ENCODE results near the gene RELL1.

DNA sequence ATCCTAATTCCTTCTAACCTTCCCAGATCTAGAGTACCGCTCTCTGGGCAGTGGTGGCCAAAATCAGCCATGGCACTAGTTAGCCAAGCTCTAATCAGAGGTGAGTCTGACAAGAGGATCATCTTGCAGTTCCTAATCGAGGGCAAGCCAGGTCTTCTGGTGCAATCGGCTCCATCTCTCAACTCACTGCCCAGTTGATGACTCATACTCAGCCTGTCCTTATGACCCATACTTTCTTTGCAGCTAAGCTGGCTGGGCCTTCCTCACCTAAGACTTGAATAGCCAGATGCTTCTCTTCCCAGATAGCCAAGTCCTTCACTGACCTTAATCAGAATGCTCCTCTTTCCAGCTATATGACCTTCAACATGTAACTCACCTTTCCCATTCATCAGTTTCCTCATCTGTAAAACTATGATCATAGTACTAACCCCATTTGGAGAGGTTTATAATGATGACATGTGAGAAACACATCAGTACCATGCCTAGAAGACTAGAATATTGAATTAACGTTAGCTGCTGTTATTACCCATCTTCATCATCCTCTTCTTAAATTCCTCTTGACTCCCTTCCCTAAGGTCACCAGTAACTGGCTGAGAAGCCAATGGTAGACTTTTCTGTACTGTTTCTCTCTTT, 57.1 kb downstream of the RELL1 start:
- TF ChIP-seq, protein P1, sequence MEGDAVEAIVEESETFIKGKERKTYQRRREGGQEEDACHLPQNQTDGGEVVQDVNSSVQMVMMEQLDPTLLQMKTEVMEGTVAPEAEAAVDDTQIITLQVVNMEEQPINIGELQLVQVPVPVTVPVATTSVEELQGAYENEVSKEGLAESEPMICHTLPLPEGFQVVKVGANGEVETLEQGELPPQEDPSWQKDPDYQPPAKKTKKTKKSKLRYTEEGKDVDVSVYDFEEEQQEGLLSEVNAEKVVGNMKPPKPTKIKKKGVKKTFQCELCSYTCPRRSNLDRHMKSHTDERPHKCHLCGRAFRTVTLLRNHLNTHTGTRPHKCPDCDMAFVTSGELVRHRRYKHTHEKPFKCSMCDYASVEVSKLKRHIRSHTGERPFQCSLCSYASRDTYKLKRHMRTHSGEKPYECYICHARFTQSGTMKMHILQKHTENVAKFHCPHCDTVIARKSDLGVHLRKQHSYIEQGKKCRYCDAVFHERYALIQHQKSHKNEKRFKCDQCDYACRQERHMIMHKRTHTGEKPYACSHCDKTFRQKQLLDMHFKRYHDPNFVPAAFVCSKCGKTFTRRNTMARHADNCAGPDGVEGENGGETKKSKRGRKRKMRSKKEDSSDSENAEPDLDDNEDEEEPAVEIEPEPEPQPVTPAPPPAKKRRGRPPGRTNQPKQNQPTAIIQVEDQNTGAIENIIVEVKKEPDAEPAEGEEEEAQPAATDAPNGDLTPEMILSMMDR (IDR thresholded peaks at IDR 0.05), result no peak
- TF ChIP-seq POLR2A (IDR thresholded peaks at IDR 0.05), result no peak
